Neural cell (in vitro differentiated cells): ENCODE data around the gene DENND5A.

Source experiments
- EP300 ChIP-seq: fragments of 450-650 bp; conservative IDR thresholded peaks from 2 replicates; pipeline ENCODE4 v1.6.1; 2014; ENCODE audit warnings: antibody characterized with exemption, mild to moderate bottlenecking, moderate library complexity; ENCODE audit not compliant: poor library complexity, severe bottlenecking
- POLR2AphosphoS5 ChIP-seq: IDR thresholded peaks from 2 replicates; pipeline ENCODE4 v1.6.1; 2012
- RAD21 ChIP-seq: fragments of 450-650 bp; conservative IDR thresholded peaks from 2 replicates; pipeline ENCODE4 v1.6.1; 2014; ENCODE audit warnings: antibody characterized with exemption, mild to moderate bottlenecking, moderate library complexity
- TF ChIP-seq, protein P1 (sequence below): fragments of 450-650 bp; IDR thresholded peaks from 2 replicates; pipeline ENCODE4 v1.5.1; 2014; ENCODE audit warnings: antibody characterized with exemption, mild to moderate bottlenecking, moderate library complexity; ENCODE audit not compliant: poor library complexity, severe bottlenecking

DNA sequence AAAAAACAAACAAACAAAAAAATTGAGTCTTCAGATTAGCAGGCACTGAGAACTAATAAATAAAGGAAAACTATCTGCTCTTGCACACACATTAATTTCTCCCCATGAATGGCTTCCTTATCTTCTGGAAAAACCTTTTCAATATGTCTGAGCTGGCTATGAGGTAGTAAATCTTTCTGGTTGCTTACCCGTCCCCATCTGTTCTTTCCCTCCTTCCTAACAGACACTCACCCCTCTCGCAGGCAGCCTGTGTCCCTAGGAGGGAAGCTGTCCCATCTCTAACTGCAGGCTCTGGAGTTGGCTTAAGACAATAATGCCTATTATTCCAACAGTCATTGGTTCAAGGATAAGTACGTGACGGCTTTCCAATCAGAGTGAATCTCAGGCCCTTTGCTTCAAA is 165.5 kb downstream of the DENND5A start:
- TF ChIP-seq, protein P1, sequence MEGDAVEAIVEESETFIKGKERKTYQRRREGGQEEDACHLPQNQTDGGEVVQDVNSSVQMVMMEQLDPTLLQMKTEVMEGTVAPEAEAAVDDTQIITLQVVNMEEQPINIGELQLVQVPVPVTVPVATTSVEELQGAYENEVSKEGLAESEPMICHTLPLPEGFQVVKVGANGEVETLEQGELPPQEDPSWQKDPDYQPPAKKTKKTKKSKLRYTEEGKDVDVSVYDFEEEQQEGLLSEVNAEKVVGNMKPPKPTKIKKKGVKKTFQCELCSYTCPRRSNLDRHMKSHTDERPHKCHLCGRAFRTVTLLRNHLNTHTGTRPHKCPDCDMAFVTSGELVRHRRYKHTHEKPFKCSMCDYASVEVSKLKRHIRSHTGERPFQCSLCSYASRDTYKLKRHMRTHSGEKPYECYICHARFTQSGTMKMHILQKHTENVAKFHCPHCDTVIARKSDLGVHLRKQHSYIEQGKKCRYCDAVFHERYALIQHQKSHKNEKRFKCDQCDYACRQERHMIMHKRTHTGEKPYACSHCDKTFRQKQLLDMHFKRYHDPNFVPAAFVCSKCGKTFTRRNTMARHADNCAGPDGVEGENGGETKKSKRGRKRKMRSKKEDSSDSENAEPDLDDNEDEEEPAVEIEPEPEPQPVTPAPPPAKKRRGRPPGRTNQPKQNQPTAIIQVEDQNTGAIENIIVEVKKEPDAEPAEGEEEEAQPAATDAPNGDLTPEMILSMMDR, result no peak
- TF ChIP-seq EP300 (no peak), RAD21 (no peak), POLR2AphosphoS5 (no peak)
